Caco-2 (cell line): ENCODE measurements around the gene METAP1. TPM values are rescaled to one million over a fixed set of nuclear protein-coding genes. Genes with fewer than 3 reads are reported as not detected.
"Not testable (repeated sequence)": the region's sequence is repeated elsewhere in the genome, so short reads cannot be mapped to it uniquely, and the experiment has no call there.

Source experiments
- BruUV-seq: library from RNA; stranded (reverse); fragments of 400-500 nt; replicated peaks from 2 replicates; lab custom pipeline; 2021; lab: Mats Ljungman, UMichigan
- CTCF ChIA-PET: fragments of 300-600 bp; sonication (Branson Sonifier 250); formaldehyde crosslinking; loops from one replicate; lab custom pipeline; 2022; ENCODE audit warnings: antibody characterized with exemption; lab: Charles Lee
- POLR2A ChIA-PET: fragments of 300-600 bp; sonication (Branson Sonifier 250); formaldehyde crosslinking; loops from one replicate; lab custom pipeline; 2022; ENCODE audit warnings: antibody characterized with exemption; lab: Charles Lee
- DNase-seq, 2 experiments: peaks; one replicate each; pipeline versions ENCODE4 v3.0.0 to v3.0.0-alpha.2; 2020 to 2022
- H3K27me3 ChIP-seq: replicated peaks from 2 replicates; pipeline ENCODE4 v1.6.0; 2011; ENCODE audit warnings: low read length; ENCODE audit not compliant: control insufficient read depth, insufficient read depth
- H3K36me3 ChIP-seq: 2 replicates; pipeline ENCODE4 v1.5.1; 2011; ENCODE audit warnings: low read length; ENCODE audit not compliant: control insufficient read depth, insufficient read depth
- H3K4me1 ChIP-seq: fragments of 250-450 bp; sonication (Bioruptor Pico); 2 replicates; pipeline ENCODE4 v1.5.1; 2020; ENCODE audit warnings: mild to moderate bottlenecking
- H3K4me3 ChIP-seq: 2 replicates; pipeline ENCODE4 v1.5.1; 2011; ENCODE audit warnings: low read depth, mild to moderate bottlenecking, control low read depth, low read length
- H3K9me3 ChIP-seq: fragments of 250-450 bp; sonication (Bioruptor Pico); 2 replicates; pipeline ENCODE4 v1.5.1; 2020; ENCODE audit warnings: mild to moderate bottlenecking, moderate library complexity
- H3K27ac Mint-ChIP-seq: one replicate; pipeline ENCODE4 v1.8.0; 2022; ENCODE audit warnings: mixed read lengths; ENCODE audit not compliant: unreplicated experiment
- H3K27me3 Mint-ChIP-seq: one replicate; pipeline ENCODE4 v1.8.0; 2022; ENCODE audit warnings: mixed read lengths; ENCODE audit not compliant: insufficient read depth, unreplicated experiment
- H3K36me3 Mint-ChIP-seq: one replicate; pipeline ENCODE4 v1.8.0; 2022; ENCODE audit warnings: mild to moderate bottlenecking, mixed read lengths; ENCODE audit not compliant: insufficient read depth, unreplicated experiment
- H3K4me1 Mint-ChIP-seq: one replicate; pipeline ENCODE4 v1.8.0; 2022; ENCODE audit warnings: low read depth, mixed read lengths; ENCODE audit not compliant: unreplicated experiment
- H3K4me3 Mint-ChIP-seq: one replicate; pipeline ENCODE4 v1.8.0; 2022; ENCODE audit warnings: mild to moderate bottlenecking, moderate library complexity, mixed read lengths; ENCODE audit not compliant: unreplicated experiment
- H3K9me3 Mint-ChIP-seq: one replicate; pipeline ENCODE4 v1.8.0; 2022; ENCODE audit warnings: mixed read lengths; ENCODE audit not compliant: unreplicated experiment
- CTCF ChIP-seq, 2 experiments: fragments of 200-600 bp in 1 of 2; IDR thresholded peaks; 1 replicate in 1 of 2; 2 replicates in 1 of 2; pipeline versions ENCODE4 v1.5.1 to v1.8.0; 2011 to 2022; ENCODE audit warnings: antibody characterized with exemption in 1 of 2, control low read depth in 1 of 2, inconsistent platforms in 1 of 2, low read depth in 1 of 2, low read length in 1 of 2, mild to moderate bottlenecking in 1 of 2, moderate library complexity in 1 of 2; ENCODE audit not compliant: insufficient read depth in 1 of 2, severe bottlenecking in 1 of 2, unreplicated experiment in 1 of 2
- intact Hi-C: fragments of 100-400 bp; cut with micrococcal nuclease; formaldehyde crosslinking; loops from one replicate; pipeline ENCODE4 v1.10.0; 2022; ENCODE audit not compliant: unreplicated experiment
- total RNA-seq: library from RNA; stranded (reverse); gene quantifications from 2 replicates; pipeline ENCODE4 v1.2.3, GENCODE V29; 2022

The METAP1 gene
- total RNA-seq, 1 experiment from 2014 or later = 83.0 TPM

- ChIA-PET POLR2A (no interaction called here), CTCF (no interaction called here)
- H3K4me3 Mint-ChIP-seq = no peak overlapping the region
- BruUV-seq = no TSS peak
- H3K36me3 ChIP-seq = no peaks in the 10 kb centered on the region
- no peak overlapping the region for H3K4me3 ChIP-seq
- no peak overlapping the region for H3K27ac Mint-ChIP-seq
- H3K27me3 ChIP-seq = no peaks in the 10 kb centered on the region
- no peak for TF ChIP-seq CTCF (IDR thresholded peaks at IDR 0.05; ENCODE audit: insufficient read depth in 1 of 2, low read depth in 1 of 2, low read length in 1 of 2, severe bottlenecking in 1 of 2, unreplicated experiment in 1 of 2)
- H3K9me3 ChIP-seq = no peaks in the 10 kb centered on the region
- intact Hi-C loops = no loop called here
- peaks cover 4% of the 10 kb centered on the region for H3K4me1 Mint-ChIP-seq
- no peaks in the 10 kb centered on the region for H3K9me3 Mint-ChIP-seq
- peak in 1 of 2 experiments; percentile 22 for DNase-seq
- no peaks in the 10 kb centered on the region for H3K27me3 Mint-ChIP-seq
- H3K4me1 ChIP-seq = peaks cover 6% of the 10 kb centered on the region
- no peaks in the 10 kb centered on the region for H3K36me3 Mint-ChIP-seq
Measured at GRCh38 chr4:98976716-98977115, 18.8 kb upstream of the METAP1 start.

GRCh38 chr4:98977557-98977956, 18.0 kb upstream of the METAP1 start:
- H3K27me3 Mint-ChIP-seq = no peaks in the 10 kb centered on the region
- H3K4me1 ChIP-seq = peaks cover 6% of the 10 kb centered on the region
- no peaks in the 10 kb centered on the region for H3K36me3 ChIP-seq
- no peaks in the 10 kb centered on the region for H3K36me3 Mint-ChIP-seq
- H3K9me3 ChIP-seq = no peaks in the 10 kb centered on the region
- no peak for TF ChIP-seq CTCF (IDR thresholded peaks at IDR 0.05; ENCODE audit: insufficient read depth in 1 of 2, low read depth in 1 of 2, low read length in 1 of 2, severe bottlenecking in 1 of 2, unreplicated experiment in 1 of 2)
- no peaks in the 10 kb centered on the region for H3K9me3 Mint-ChIP-seq
- peaks cover 4% of the 10 kb centered on the region for H3K4me1 Mint-ChIP-seq
- no peak overlapping the region for H3K4me3 ChIP-seq
- intact Hi-C loops = no loop called here
- H3K4me3 Mint-ChIP-seq = no peak overlapping the region
- POLR2A ChIA-PET = no interaction called here
- H3K27me3 ChIP-seq = no peaks in the 10 kb centered on the region
- DNase-seq = no peak
- no TSS peak for BruUV-seq
- CTCF ChIA-PET = no interaction called here
- no peak overlapping the region for H3K27ac Mint-ChIP-seq

- intact Hi-C loops = no loop called here
Measured at GRCh38 chr4:98987720-98988119, 7.8 kb upstream of the METAP1 start.

GRCh38 chr4:98992835-98993234, 2.7 kb upstream of the METAP1 start:
- H3K9me3 Mint-ChIP-seq, H3K36me3 ChIP-seq, H3K4me3 Mint-ChIP-seq, H3K27me3 ChIP-seq, H3K9me3 ChIP-seq, H3K4me3 ChIP-seq, H3K4me1 ChIP-seq, DNase-seq, POLR2A ChIA-PET, BruUV-seq, H3K27me3 Mint-ChIP-seq, H3K27ac Mint-ChIP-seq, H3K36me3 Mint-ChIP-seq, intact Hi-C loops: not testable (repeated sequence)
- H3K4me1 Mint-ChIP-seq = peaks cover 13% of the 10 kb centered on the region
- CTCF ChIA-PET = interaction anchor here (0.6 to 5.1 kb wide), 2 partner anchors 12 to 63 kb away, joined by 5 to 80 read pairs; no protein-coding TSS in a partner anchor

More at GRCh38 chr4:98987720-98988119, 7.8 kb upstream of the METAP1 start:
- no TSS peak for BruUV-seq
- no peaks in the 10 kb centered on the region for H3K4me1 ChIP-seq
- Mint-ChIP-seq H3K9me3 (peaks cover 17% of the 10 kb centered on the region), H3K4me1 (no peaks in the 10 kb centered on the region), H3K4me3 (no peak overlapping the region), H3K36me3 (no peaks in the 10 kb centered on the region), H3K27me3 (no peaks in the 10 kb centered on the region), H3K27ac (no peak overlapping the region)
- H3K27me3 ChIP-seq = no peaks in the 10 kb centered on the region
- TF ChIP-seq CTCF (IDR thresholded peaks at IDR 0.05; ENCODE audit: insufficient read depth in 1 of 2, low read depth in 1 of 2, low read length in 1 of 2, severe bottlenecking in 1 of 2, unreplicated experiment in 1 of 2) = no peak
- no peaks in the 10 kb centered on the region for H3K36me3 ChIP-seq
- ChIA-PET POLR2A (no interaction called here), CTCF (no interaction called here)
- H3K9me3 ChIP-seq = no peaks in the 10 kb centered on the region
- H3K4me3 ChIP-seq = no peak overlapping the region
- no peak for DNase-seq
